ENCODE results near the gene CCDC188.

DNA sequence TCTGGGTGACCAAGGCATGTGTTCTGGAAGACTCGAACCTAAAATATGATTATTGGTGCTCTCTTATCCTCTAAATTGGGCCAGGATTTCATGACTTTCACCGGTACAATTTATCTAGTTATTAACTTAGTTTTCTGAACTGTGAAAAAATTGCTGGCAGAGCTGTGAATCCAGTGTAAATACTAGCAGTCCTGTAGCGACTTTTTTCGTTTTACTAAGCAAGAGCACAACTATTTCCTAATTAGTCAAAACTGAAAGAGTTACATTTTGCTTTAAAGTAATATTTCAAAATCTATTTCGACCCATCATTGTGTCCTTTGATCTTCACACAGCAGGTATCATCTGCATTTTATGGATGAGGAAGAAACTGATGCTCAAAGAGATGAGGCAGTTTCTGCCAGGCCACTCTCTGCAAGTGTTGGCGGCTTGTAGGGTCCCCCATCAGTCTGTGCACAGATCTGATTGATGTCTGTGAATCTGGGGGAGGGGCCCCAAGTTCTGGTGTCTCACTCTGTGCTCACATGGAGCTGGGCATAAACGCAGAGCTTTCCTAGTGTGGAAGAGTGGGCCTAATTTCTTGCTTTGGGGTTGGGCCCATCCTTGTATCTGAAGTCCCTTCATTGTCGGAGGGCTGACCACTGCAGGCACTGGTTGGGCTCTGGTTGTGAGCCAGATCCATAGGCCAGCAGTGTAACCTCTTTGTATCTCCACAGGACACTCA is 32.4 kb downstream of the CCDC188 start:
- TF ChIP-seq FOXJ3 (CRISPR knock-in tag; IDR thresholded peaks at IDR 0.05; ENCODE audit: borderline replicate concordance) (no peak), SP1 (CRISPR knock-in tag; conservative IDR thresholded peaks at IDR 0.05) (no peak), CREM (CRISPR knock-in tag; IDR thresholded peaks at IDR 0.05) (no peak), ZNF232 (CRISPR knock-in tag; IDR thresholded peaks at IDR 0.05) (no peak), ZNF138 (CRISPR knock-in tag; conservative IDR thresholded peaks at IDR 0.05) (no peak), ZNF317 (CRISPR knock-in tag; IDR thresholded peaks at IDR 0.05; ENCODE audit: borderline replicate concordance, low read depth) (no peak), CREB1 (CRISPR knock-in tag; IDR thresholded peaks at IDR 0.05) (no peak)
- TF ChIP-seq, protein P1, sequence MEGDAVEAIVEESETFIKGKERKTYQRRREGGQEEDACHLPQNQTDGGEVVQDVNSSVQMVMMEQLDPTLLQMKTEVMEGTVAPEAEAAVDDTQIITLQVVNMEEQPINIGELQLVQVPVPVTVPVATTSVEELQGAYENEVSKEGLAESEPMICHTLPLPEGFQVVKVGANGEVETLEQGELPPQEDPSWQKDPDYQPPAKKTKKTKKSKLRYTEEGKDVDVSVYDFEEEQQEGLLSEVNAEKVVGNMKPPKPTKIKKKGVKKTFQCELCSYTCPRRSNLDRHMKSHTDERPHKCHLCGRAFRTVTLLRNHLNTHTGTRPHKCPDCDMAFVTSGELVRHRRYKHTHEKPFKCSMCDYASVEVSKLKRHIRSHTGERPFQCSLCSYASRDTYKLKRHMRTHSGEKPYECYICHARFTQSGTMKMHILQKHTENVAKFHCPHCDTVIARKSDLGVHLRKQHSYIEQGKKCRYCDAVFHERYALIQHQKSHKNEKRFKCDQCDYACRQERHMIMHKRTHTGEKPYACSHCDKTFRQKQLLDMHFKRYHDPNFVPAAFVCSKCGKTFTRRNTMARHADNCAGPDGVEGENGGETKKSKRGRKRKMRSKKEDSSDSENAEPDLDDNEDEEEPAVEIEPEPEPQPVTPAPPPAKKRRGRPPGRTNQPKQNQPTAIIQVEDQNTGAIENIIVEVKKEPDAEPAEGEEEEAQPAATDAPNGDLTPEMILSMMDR (IDR thresholded peaks at IDR 0.05): no peak
- TF ChIP-seq, protein P2, sequence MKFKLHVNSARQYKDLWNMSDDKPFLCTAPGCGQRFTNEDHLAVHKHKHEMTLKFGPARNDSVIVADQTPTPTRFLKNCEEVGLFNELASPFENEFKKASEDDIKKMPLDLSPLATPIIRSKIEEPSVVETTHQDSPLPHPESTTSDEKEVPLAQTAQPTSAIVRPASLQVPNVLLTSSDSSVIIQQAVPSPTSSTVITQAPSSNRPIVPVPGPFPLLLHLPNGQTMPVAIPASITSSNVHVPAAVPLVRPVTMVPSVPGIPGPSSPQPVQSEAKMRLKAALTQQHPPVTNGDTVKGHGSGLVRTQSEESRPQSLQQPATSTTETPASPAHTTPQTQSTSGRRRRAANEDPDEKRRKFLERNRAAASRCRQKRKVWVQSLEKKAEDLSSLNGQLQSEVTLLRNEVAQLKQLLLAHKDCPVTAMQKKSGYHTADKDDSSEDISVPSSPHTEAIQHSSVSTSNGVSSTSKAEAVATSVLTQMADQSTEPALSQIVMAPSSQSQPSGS (CRISPR knock-in tag; IDR thresholded peaks at IDR 0.05; ENCODE audit: borderline replicate concordance, low read depth): no peak
- TF ChIP-seq, protein P3, sequence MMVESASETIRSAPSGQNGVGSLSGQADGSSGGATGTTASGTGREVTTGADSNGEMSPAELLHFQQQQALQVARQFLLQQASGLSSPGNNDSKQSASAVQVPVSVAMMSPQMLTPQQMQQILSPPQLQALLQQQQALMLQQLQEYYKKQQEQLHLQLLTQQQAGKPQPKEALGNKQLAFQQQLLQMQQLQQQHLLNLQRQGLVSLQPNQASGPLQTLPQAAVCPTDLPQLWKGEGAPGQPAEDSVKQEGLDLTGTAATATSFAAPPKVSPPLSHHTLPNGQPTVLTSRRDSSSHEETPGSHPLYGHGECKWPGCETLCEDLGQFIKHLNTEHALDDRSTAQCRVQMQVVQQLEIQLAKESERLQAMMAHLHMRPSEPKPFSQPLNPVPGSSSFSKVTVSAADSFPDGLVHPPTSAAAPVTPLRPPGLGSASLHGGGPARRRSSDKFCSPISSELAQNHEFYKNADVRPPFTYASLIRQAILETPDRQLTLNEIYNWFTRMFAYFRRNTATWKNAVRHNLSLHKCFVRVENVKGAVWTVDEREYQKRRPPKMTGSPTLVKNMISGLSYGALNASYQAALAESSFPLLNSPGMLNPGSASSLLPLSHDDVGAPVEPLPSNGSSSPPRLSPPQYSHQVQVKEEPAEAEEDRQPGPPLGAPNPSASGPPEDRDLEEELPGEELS (CRISPR knock-in tag; IDR thresholded peaks at IDR 0.05): no peak
- TF ChIP-seq, protein P4, sequence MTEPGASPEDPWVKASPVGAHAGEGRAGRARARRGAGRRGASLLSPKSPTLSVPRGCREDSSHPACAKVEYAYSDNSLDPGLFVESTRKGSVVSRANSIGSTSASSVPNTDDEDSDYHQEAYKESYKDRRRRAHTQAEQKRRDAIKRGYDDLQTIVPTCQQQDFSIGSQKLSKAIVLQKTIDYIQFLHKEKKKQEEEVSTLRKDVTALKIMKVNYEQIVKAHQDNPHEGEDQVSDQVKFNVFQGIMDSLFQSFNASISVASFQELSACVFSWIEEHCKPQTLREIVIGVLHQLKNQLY (CRISPR knock-in tag; IDR thresholded peaks at IDR 0.05): no peak
- TF ChIP-seq, protein P5, sequence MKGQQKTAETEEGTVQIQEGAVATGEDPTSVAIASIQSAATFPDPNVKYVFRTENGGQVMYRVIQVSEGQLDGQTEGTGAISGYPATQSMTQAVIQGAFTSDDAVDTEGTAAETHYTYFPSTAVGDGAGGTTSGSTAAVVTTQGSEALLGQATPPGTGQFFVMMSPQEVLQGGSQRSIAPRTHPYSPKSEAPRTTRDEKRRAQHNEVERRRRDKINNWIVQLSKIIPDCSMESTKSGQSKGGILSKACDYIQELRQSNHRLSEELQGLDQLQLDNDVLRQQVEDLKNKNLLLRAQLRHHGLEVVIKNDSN (CRISPR knock-in tag; IDR thresholded peaks at IDR 0.05): no peak
- TF ChIP-seq, protein P6, sequence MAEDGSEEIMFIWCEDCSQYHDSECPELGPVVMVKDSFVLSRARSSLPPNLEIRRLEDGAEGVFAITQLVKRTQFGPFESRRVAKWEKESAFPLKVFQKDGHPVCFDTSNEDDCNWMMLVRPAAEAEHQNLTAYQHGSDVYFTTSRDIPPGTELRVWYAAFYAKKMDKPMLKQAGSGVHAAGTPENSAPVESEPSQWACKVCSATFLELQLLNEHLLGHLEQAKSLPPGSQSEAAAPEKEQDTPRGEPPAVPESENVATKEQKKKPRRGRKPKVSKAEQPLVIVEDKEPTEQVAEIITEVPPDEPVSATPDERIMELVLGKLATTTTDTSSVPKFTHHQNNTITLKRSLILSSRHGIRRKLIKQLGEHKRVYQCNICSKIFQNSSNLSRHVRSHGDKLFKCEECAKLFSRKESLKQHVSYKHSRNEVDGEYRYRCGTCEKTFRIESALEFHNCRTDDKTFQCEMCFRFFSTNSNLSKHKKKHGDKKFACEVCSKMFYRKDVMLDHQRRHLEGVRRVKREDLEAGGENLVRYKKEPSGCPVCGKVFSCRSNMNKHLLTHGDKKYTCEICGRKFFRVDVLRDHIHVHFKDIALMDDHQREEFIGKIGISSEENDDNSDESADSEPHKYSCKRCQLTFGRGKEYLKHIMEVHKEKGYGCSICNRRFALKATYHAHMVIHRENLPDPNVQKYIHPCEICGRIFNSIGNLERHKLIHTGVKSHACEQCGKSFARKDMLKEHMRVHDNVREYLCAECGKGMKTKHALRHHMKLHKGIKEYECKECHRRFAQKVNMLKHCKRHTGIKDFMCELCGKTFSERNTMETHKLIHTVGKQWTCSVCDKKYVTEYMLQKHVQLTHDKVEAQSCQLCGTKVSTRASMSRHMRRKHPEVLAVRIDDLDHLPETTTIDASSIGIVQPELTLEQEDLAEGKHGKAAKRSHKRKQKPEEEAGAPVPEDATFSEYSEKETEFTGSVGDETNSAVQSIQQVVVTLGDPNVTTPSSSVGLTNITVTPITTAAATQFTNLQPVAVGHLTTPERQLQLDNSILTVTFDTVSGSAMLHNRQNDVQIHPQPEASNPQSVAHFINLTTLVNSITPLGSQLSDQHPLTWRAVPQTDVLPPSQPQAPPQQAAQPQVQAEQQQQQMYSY (CRISPR knock-in tag; IDR thresholded peaks at IDR 0.05): no peak

Data from WTC11 (cell line).